A204.1 (cell line): Measurements from ENCODE around the gene CFAP74.
"Not testable (repeated sequence)": the region's sequence is repeated elsewhere in the genome, so short reads cannot be mapped to it uniquely, and the experiment has no call there.

Experiments used
- FAIRE-seq: peaks from 2 replicates; lab custom pipeline; 2012; peaks lifted over from hg19 to GRCh38; lab: Jason Lieb, UNC

Gene CFAP74

DNA sequence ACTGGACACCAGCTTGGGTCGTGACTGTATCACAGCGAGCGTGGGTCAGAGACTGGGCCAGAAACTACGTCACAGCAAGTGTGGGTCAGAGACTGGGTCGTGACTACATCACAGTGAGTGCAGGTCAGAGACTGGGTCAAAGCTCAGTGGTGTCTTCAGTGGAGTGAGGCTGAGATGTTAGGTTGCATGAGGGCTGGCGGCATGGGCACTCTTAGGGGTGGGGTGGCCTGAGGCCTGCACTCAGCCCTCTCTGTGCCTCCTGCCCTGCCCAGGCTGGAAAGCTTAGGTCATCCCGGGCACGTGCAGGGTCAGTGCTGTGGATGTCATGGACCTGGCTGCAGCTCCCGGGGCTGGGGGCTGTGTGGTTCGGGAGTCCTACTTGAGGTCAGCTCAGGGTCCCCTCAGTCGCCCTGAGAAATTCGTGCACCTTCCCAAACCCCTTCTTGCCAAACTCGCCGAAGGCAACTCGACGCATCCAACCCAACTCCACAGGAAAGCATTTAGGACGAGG lies 19.0 kb downstream of the CFAP74 start:
- no peak for FAIRE-seq

DNA sequence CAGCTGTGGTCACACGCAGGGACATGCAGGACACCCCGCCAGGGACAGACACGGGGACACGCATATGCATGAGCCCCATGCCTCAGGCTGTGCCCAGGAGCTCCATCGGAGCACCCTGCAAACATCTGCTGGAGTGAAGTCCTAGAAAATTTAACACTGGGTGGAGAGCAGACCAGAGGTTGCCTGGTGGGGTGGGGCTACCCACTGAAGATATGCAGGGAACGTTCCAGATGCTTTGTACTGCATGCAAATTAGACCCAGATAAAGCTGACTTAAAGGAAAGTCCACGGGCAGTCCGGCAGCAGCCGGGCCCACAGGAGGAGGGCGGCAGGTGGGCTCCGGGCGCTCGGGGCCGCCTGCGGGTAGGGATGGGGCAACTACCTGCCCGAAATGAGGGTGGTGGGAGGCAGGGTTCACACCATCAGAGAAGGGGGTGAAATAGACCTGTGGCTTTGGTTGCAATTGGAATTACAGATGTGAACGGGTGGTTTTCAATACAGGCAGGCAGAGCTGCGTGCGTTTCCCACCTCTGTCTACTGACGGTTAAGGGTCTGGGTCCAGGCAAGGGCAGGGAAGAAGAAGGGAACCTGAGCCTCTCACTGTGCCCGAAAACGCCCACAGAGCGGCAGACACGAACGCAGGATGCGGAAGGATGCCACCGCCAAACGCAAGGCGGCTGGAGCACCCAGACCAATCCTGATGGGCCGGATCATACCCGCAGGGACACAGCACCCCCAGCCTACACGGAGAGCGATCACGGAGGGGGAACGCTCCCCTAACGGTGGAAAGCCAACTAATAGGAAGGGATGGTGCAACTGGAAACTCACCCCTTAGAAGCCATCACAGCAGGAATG lies 21.0 kb downstream of the CFAP74 start:
- FAIRE-seq, result no peak

DNA sequence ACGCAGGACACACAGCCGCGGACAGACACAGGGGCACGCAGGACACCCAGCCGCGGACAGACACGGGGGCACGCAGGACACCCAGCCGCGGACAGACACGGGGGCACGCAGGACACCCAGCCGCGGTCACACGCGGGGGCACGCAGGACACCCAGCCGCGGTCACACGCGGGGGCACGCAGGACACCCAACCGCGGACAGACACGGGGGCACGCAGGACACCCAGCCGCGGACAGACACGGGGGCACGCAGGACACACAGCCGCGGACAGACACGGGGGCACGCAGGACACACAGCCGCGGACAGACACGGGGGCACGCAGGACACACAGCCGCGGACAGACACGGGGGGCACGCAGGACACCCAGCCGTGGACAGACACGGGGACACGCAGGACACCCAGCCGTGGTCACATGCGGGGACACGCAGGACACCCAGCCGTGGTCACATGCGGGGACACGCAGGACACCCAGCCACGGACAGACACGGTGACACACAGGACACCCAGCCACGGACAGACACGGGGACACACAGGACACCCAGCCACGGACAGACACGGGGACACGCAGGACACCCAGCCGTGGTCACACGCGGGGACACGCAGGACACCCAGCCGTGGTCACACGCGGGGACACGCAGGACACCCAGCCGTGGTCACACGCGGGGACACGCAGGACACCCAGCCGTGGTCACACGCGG lies 21.8 kb downstream of the CFAP74 start:
- FAIRE-seq, result not testable (repeated sequence)

DNA sequence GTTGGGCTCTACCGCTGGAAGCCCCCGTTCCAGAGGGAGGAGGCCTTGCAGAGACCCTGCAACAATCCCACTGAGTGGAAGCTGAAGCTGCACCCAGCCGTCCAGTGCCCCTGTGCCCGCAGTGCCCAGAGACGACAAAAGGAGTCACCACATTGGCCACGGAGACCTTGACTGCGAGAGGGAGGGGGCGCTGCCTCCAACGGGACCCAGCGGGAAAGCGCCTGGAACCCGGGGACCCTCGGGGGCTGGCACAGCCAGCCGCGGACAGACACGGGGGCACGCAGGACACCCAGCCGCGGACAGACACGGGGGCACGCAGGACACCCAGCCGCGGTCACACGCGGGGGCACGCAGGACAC lies 22.5 kb downstream of the CFAP74 start:
- no peak for FAIRE-seq

DNA sequence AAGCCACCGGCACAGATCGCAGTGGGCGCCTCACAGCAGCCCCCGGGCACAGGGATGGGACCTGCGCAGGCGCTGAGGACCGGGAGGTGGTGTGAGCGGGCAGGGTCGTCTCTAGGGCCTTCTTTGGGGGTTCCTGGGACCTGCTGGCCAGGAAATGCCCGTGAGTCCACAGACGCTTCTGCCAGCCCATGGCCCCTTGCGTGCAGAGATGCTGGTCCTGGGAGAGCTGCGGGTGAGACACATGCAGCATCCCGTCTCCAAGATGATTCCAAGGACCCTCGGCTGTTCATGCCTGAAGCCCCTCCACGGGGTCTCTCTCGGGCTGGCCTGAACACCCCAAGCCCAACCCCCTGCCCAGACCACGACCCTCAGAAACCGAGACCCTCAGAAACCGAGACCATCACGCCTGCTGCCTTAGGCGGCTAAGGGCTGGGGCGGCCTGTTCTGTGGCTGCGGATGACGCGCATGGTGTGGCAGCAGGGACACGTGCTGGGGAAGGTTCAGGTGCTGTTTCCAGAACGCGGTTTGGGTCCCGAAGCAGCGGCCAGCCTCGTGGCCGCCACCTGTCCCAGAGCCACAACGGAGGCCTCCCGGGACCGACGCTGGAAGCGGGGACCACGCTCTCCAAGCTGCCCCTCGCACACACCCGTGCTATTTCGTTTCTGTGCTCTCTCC lies 23.0 kb downstream of the CFAP74 start:
- no peak for FAIRE-seq

DNA sequence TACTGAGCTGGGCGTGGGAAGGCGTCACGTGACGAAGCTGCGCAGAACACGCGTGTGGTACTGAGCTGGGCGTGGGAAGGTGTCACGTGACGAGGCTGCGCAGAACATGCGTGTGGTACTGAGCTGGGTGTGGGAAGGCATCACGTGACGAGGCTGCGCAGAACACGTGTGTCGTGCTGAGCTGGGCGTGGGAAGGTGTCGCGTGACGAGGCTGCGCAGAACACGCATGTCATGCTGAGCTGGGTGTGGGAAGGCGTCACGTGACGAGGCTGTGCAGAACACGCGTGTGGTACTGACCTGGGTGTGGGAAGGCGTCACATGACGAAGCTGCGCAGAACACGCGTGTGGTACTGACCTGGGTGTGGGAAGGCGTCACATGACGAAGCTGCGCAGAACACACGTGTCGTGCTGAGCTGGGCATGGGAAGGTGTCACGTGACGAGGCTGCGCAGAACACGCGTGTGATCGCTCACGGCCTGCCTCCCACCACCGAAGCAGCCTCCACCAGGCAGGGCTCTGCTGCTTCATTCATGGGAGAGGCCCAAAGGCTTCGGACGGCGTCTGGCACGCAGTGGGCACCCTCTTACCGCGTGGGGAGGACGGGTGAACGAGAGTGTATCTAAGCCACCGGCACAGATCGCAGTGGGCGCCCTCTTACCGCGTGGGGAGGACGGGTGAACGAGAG lies 24.0 kb downstream of the CFAP74 start:
- no peak for FAIRE-seq

DNA sequence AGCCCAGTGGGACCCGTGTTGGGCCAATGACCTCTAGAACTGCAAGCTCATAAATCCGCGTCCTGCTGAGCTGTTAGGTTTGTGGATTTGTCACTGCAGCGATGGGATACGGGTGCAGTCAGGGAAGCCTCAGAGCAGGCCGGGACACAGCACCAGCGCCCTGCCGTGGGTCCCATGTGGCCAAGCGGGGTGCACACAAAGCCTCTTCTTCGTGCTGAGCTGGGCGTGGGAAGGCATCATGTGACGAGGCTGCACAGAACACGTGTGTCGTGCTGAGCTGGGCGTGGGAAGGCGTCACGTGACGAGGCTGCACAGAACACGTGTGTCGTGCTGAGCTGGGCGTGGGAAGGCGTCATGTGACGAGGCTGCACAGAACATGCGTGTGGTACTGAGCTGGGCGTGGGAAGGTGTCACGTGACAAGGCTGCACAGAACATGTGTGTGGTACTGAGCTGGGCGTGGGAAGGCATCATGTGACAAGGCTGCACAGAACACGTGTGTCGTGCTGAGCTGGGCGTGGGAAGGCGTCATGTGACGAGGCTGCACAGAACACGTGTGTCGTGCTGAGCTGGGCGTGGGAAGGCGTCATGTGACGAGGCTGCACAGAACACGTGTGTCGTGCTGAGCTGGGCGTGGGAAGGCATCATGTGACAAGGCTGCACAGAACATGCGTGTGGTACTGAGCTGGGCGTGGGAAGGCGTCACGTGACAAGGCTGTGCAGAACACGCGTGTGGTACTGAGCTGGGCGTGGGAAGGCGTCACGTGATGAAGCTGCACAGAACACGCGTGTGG lies 24.7 kb downstream of the CFAP74 start:
- not testable (repeated sequence) for FAIRE-seq

DNA sequence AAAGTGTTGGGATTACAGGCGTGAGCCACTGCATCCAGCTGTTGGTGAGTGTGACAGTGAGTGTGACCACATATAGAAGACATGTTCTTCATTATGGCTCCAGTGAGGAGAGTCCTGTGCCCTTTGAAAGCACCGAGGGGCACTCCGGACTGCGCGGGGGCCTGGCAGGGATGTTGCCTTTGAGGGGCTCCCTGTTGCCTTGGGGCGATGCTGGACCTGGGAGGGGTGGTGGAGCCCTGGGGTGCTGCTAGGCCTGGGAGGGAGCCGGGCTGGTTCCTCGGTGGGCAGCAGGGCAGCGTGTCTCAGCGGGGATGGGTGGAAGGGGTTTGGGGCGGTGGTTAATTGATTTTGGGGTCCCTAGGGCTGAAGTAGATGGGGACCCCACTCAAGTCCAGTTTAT lies 25.5 kb downstream of the CFAP74 start:
- no peak for FAIRE-seq

DNA sequence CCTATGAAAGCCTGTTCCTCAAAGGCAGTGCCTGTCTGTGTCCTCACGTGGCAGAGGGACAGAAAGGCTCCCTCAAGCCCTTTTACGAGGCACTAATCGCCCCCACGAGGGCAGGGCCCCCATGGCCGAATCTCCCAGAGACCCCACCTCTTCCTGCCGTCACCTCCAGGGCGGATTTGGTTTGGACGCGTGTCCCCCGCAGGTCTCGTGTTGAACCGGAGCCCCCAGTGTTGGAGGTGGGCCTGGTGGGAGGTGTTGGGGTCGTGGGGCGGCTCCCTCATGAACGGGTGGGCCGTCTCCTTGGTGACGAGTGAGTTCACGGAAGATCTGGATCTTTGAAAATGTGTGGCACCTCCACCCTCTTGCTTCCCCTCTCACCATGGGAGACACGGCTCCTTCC lies 27.6 kb downstream of the CFAP74 start:
- no peak for FAIRE-seq

DNA sequence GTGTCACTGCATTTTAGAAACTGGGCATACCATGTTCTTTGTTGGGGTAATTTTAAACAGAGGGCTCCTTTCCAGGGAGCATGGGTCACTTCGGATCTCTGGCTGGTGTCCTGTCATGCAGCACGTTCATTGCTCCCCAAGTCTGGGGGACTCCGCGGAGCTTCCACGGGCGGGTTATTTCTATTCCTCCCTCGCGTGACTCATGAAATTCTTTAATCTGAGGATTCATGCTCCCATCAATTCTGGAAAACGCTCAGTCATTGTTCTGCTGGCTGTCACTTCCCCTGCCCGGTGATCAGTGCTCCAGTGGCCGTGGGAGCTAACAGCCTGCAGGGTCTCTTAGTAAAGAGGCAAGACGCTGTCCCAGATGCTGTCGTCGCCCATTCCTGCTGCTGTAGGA lies 28.1 kb downstream of the CFAP74 start:
- no peak for FAIRE-seq

DNA sequence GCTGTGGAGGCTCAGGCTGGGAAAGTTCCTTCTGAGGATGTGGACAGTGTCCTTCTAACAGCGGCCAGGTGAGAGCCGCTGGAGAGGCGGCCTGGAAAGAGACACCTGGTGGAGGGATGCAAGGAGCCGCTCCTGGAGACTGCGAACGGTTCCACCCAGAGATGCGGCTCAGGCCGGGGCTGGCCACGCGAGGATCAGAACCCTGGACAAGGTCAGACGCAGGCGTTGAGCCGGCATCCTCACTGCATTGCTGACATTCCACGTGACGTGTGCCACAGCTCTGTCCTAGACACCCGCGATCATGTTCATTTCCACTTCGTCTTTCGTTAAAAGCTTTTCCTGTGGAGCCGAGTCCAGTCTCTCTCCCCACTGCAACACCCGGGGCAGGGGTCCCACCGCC lies 28.8 kb downstream of the CFAP74 start:
- no peak for FAIRE-seq

DNA sequence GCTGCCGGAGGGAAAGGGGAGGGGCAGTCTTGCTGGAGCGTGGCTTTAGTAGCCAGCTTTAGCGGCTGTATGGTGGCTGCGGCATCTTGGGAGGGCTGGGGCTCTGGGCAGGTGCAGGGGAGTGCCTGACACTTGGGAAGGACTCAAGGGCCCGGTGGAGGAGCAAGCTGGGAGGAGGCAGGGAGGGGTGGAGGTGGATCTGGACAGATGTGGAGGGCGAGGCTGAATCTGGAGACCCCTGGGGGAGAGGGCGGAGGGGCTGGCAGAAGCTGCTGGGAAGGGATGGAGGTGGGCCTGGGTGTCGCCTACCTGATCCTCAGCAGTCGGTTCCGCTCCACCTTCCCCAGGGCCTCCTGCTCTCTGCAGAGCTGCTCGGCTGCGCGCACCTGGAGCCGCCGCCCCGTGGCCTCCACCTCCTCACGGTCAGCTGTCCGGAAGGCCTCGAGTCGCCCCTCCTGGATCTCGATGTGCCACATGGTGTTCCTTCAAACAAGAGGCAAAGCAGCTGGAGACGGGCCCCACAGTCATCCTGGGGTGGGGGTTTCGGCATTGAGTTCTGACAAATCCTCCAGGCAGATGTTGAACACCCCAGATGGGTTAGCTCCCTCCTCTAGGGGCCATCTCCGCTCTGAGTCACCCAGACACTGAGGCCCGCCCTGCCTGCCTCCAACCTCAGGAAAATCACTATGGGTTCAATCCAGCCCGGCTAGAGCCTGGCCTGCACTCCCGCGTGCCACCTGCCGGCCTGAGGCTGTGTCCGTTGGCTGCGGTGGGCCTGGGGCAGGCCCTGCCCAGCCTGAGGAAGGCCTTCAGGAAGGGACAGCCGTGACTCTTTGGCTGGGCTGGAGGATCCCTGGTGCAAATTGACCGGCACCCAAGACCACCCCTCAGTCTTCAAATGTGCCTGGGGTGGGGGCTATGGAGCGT lies 29.6 kb downstream of the CFAP74 start:
- FAIRE-seq, result no peak

DNA sequence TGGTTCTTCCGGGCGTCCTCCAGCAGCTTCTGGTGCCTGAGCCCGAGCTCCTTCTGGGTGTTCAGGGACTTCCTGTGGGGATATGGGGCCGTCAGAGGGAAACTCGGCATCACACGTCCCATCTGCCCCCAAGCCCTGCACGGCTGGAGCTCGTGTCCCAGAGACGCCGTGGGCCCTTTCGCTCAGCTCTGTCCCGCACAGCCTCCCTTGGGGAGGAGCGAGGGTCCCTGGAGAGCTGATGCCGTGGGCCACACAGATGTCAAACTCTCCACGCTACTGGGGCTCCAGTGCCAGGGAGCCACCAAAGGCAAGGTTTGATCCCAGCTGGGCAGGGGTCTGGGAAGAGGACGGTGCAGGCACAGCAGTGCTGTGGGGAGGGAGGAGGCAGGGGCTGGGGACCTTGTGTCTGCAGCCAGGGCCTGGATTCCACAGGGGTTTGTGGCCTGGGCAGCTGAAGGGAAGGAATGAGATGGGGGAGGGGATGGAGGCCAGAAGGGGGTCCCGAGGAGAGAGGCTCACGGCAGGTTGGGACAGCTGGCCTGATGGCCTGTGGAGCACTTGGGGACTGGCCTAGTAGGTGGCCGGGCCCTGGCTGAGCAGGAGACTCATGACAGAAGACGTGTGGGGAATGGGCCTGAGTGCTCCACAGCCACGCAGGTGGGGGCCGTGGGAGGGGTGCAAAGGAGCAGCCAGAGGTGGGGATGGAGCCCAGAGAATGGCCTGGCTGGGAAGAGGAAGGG lies 30.4 kb downstream of the CFAP74 start:
- FAIRE-seq, result no peak

DNA sequence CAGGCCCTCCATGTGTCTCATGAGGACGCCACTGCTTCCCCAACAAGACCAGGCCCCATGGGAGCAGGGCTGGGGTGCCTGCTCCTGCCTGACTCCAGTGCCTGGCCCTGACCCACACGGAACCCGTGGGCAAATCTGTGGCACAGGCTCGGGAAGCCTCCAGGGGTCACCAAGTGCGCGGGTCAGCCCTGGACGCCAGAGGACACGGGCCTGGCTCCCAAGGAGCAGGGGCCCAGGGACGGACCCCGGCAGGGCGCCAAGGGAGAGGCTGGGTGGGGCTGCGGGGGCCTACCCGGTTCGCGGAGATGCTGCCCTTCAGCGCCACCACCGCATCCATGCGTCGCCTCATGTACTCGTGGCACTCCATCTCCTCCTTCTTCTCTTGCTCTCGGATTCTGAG lies 31.9 kb downstream of the CFAP74 start:
- no peak for FAIRE-seq

DNA sequence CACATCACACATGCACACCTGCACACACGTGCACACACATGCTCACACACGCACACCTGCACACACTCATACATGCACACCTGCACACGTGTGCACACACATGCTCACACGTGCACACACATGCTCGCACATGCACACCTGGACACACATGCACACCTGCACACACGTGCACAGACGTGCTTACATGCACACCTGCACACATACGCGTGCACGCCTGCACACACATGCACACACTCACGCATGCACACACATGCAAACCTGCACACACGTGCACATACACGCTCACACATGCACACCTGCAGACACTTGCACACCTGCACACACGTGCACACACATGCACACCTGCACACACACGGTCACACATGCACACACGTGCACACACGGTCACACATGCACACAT lies 32.6 kb downstream of the CFAP74 start:
- no peak for FAIRE-seq

DNA sequence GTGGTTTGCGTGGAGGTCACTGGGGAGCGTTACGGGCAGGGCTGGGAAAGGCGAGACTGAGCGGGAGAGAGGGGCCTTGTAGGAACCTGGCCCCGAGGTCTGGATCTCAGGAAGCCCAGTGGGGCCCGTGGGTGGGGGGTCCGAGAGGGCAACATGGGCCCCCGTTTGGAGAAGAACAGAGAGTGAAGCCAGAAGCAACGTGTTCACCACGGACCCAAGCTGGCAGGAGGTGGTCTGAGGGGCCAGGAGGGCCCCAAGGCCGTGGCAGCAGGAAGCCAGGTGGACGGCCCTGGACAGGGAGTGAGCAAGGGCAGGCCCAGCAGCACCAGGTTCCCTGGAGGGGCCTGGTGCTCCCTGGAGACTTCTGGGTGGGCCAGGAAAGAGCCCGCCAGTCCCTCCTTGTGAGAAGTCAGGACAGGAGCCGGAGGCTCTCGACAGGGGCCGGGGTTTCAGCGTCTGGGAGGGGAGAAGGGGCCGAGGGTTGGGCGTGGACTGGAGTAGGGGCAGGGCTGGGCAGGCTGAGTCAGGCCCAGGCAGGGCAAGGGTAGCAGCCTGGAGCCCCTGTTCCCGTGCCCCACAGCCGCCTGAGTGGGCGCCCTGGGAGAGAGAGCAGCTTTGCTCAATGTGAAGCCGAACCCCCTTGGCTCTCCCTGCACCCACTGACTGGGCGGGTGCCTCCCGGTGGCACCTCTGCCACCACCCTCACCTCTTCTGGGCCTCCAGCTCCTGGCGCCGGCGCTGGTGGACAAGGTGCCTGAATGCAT lies 33.5 kb downstream of the CFAP74 start:
- no peak for FAIRE-seq

DNA sequence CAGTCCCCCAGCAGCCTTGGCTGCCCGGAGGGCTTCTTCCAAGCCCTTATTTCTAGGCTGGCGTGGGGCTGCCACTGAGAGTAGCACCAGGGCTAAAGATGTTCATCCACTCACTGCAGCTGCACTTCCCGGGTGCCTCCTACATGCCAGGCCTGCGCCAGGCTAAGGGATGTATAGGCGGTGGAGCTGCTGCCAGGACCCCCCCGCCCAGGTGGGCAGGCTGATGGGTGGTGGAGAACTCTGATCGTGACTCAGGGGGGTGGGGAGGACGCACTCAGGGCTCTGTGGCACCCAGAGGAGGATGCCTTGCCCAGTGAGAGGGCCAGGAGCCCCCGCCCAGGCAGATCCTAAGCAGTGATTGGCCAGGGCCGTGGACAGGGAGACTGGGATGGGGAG lies 34.1 kb downstream of the CFAP74 start:
- FAIRE-seq, result no peak

DNA sequence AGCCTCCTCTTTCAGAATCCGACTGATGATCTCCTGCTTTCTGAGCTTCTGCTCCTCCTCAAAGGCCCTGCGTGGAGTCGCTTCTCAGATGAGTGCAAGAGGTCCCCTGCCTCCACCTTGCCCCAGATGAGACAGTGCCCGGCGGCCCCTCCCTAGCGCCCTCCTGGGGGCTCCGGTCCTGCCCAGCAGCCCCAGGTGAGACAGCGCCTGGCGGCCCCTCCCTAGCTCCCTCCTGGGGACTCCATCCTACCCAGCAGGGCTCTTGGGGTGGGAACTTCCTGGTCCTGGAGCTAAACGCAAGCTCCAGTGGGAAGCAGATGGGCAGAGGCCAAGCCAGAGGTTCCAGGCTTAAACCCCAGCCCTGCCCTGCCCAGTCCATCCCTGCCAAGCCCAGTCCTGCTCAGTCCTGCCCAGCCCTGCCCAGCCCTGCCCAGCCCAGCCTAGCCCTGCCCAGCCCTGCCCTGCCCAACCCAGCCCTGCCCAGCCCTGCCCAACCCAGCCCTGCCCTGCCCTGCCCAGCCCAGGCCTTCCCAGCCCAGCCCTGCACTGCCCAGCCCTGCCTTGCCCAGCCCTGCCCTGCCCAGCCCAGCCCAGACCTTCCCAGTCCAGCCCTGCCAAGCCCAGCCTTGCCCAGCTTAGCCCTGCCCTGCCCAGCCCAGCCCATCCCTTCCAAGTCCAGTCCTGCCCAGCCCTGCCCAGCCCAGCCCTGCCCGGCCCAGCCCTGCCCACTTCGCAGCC lies 34.6 kb downstream of the CFAP74 start:
- no peak for FAIRE-seq
